A549 (cell line): ENCODE results near the gene PLXND1. TPM values are rescaled to one million over a fixed set of nuclear protein-coding genes. Genes with fewer than 3 reads are reported as not detected.

Experiments
- ATAC-seq, 2 experiments: fragments of 200-7000 bp in 1 of 2; fragments of >200 bp in 1 of 2; cut with Nextera tagmentation in 1 of 2; cut with Tn5 transposase in 1 of 2; 3 replicates each; pipeline versions ENCODE4 v1.8.0 to v1.9.1; 2018 to 2020; ENCODE audit warnings: mild to moderate bottlenecking in 1 of 2, moderate library complexity in 1 of 2
- CTCF ChIA-PET: fragments of 300-600 bp; sonication (Branson Sonifier 250); formaldehyde crosslinking; extraction: SDS; loops from one replicate; lab custom pipeline; 2021; ENCODE audit warnings: antibody characterized with exemption, inconsistent platforms; lab: Yijun Ruan, JAX
- POLR2A ChIA-PET: fragments of 350-600 bp; formaldehyde crosslinking; extraction: SDS; loops from one replicate; lab custom pipeline; 2021; ENCODE audit warnings: antibody characterized with exemption, inconsistent platforms; lab: Yijun Ruan, JAX
- DNase-seq, 2 experiments: peaks; one replicate each; pipeline versions ENCODE4 v3.0.0 to v3.0.0-alpha.2; 2011 to 2016; ENCODE audit warnings: low read depth in 1 of 2, low spot score in 1 of 2
- FAIRE-seq: peaks from 2 replicates; lab custom pipeline; 2011; peaks lifted over from hg19 to GRCh38; lab: Jason Lieb, UNC
- H3K27ac ChIP-seq, 2 experiments: fragments of >200 bp; sonication (Bioruptor Twin); formaldehyde crosslinking; 3 replicates each; pipeline ENCODE4 v1.5.1; 2016 to 2017
- H3K4me1 ChIP-seq: fragments of >200 bp; sonication (Bioruptor Twin); formaldehyde crosslinking; 3 replicates; pipeline ENCODE4 v1.6.1; 2016
- H3K4me2 ChIP-seq: fragments of >200 bp; sonication (Bioruptor Twin); formaldehyde crosslinking; 3 replicates; pipeline ENCODE4 v1.6.1; 2016
- H3K4me3 ChIP-seq: fragments of >200 bp; sonication (Bioruptor Twin); formaldehyde crosslinking; 3 replicates; pipeline ENCODE4 v1.5.1; 2016
- H3K9me3 ChIP-seq: fragments of >200 bp; sonication (Bioruptor Twin); formaldehyde crosslinking; 3 replicates; pipeline ENCODE4 v1.6.1; 2016
- BCL3 ChIP-seq: fragments of >200 bp; sonication (Bioruptor Twin); formaldehyde crosslinking; IDR thresholded peaks from 3 replicates; pipeline ENCODE4 v1.6.1; 2016
- CBX2 ChIP-seq: fragments of 200-600 bp; sonication (generic); IDR thresholded peaks from 2 replicates; pipeline ENCODE4 v1.6.1; 2016; ENCODE audit warnings: low read depth, mild to moderate bottlenecking, borderline replicate concordance
- CBX8 ChIP-seq: fragments of 200-600 bp; sonication (generic); IDR thresholded peaks from 2 replicates; pipeline ENCODE4 v1.6.1; 2016
- CHD2 ChIP-seq: fragments of 150-350 bp; IDR thresholded peaks from 2 replicates; pipeline ENCODE4 v1.6.1; 2014; ENCODE audit warnings: low read length; ENCODE audit not compliant: partially characterized antibody
- CTCF ChIP-seq: fragments of >200 bp; sonication (Bioruptor Twin); formaldehyde crosslinking; IDR thresholded peaks from 3 replicates; pipeline ENCODE4 v1.5.1; 2016
- E2F6 ChIP-seq: IDR thresholded peaks from 2 replicates; pipeline ENCODE4 v1.6.1; 2012; ENCODE audit warnings: low read depth, borderline replicate concordance
- EHMT2 ChIP-seq: fragments of 200-600 bp; sonication (generic); IDR thresholded peaks from 2 replicates; pipeline ENCODE4 v1.6.1; 2016; ENCODE audit warnings: antibody characterized with exemption, low read depth, mild to moderate bottlenecking, moderate library complexity
- ELK1 ChIP-seq: fragments of 150-350 bp; IDR thresholded peaks from 2 replicates; pipeline ENCODE4 v1.6.1; 2014; ENCODE audit warnings: low read depth, mild to moderate bottlenecking, low read length
- HMGXB4 ChIP-seq: fragments of 250-450 bp; sonication (Bioruptor Pico); IDR thresholded peaks from 2 replicates; pipeline ENCODE4 v1.5.0; 2021; ENCODE audit warnings: mild to moderate bottlenecking, moderate library complexity, borderline replicate concordance
- HOXB13 ChIP-seq: fragments of 250-450 bp; sonication (Bioruptor Pico); IDR thresholded peaks from 2 replicates; pipeline ENCODE4 v1.5.0; 2020; ENCODE audit warnings: low read depth, mild to moderate bottlenecking, moderate library complexity
- KDM1A ChIP-seq: fragments of 200-600 bp; sonication (generic); IDR thresholded peaks from 2 replicates; pipeline ENCODE4 v1.6.1; 2016; ENCODE audit warnings: low read depth, mild to moderate bottlenecking
- KDM5A ChIP-seq: fragments of 200-600 bp; sonication (generic); IDR thresholded peaks from 2 replicates; pipeline ENCODE4 v1.6.1; 2016; ENCODE audit warnings: antibody characterized with exemption, mild to moderate bottlenecking
- MAFK ChIP-seq: fragments of 450-650 bp; IDR thresholded peaks from 2 replicates; pipeline ENCODE4 v1.6.1; 2014; ENCODE audit not compliant: partially characterized antibody
- MAX ChIP-seq: IDR thresholded peaks from 2 replicates; pipeline ENCODE4 v1.6.1; 2012
- NFE2L2 ChIP-seq: fragments of 150-350 bp; conservative IDR thresholded peaks from 2 replicates; pipeline ENCODE4 v1.6.1; 2014; ENCODE audit warnings: low read length
- NPAS2 ChIP-seq: fragments of 250-450 bp; sonication (Bioruptor Pico); IDR thresholded peaks from 2 replicates; pipeline ENCODE4 v1.8.0; 2022; ENCODE audit warnings: mild to moderate bottlenecking, moderate library complexity, borderline replicate concordance
- PBX3 ChIP-seq: IDR thresholded peaks from 2 replicates; pipeline ENCODE4 v1.6.1; 2012
- POLR2A ChIP-seq: IDR thresholded peaks from 2 replicates; pipeline ENCODE4 v1.6.1; 2012; ENCODE audit warnings: mild to moderate bottlenecking, low read length
- RCOR1 ChIP-seq: fragments of 150-350 bp; IDR thresholded peaks from 2 replicates; pipeline ENCODE4 v1.6.1; 2014; ENCODE audit warnings: antibody characterized with exemption, low read length, low read depth
- REST ChIP-seq: fragments of 200-600 bp; sonication (generic); IDR thresholded peaks from 2 replicates; pipeline ENCODE4 v1.6.1; 2016; ENCODE audit warnings: antibody characterized with exemption, mild to moderate bottlenecking, moderate library complexity
- USF2 ChIP-seq: fragments of 450-650 bp; IDR thresholded peaks from 2 replicates; pipeline ENCODE4 v1.6.1; 2014; ENCODE audit warnings: antibody characterized with exemption
- ZC3H11A ChIP-seq: fragments of 450-650 bp; IDR thresholded peaks from 2 replicates; pipeline ENCODE4 v1.6.1; 2014; ENCODE audit warnings: antibody characterized with exemption, mild to moderate bottlenecking
- ZFP36 ChIP-seq: fragments of 450-650 bp; IDR thresholded peaks from 2 replicates; pipeline ENCODE4 v1.6.1; 2014; ENCODE audit warnings: borderline replicate concordance; ENCODE audit not compliant: partially characterized antibody
- WGBS: methylation state at CpG from one replicate; pipeline ENCODE4 v1.1.6; 2017; ENCODE audit errors: missing lambda C conversion rate; 5-methylcytosine and 5-hydroxymethylcytosine counted together
- polyA plus RNA-seq, 4 experiments: library from polyadenylated mRNA; depleted of rRNA in 3 of 4; stranded (reverse); fragments of >200 nt; fragmentation: RNase III in 1 of 4; extraction: RNeasy Plus Mini Kit Qiagen cat#74134 plus additional on column Dnase treatment in 1 of 4; gene quantifications; 2 replicates in 3 of 4; 3 replicates in 1 of 4; pipeline ENCODE4 v1.2.3, GENCODE V29; 2011 to 2017

The PLXND1 gene
- polyA plus RNA-seq, 2 of the 4 experiments (the other 2 are of a cell fraction): 26.8 to 72.6 TPM

GRCh38 chr3:129528589-129529100, 77.8 kb downstream of the PLXND1 start, which contains the start of gene RHO:
RHO (plus strand) TSS chr3:129528639; CDS start chr3:129528734, 95 bp downstream.
- no peak within 1 kb of the TSS for H3K4me3 ChIP-seq
- DNase-seq (no peak), FAIRE-seq (no peak), ATAC-seq (no peak)
- CTCF ChIA-PET: interaction anchor here (1.5 kb wide), 1 partner anchor 8 kb away, joined by 4 read pairs; no protein-coding TSS in a partner anchor
- H3K27ac ChIP-seq: peak within 1 kb of the TSS in 1 of 2 experiments; percentile 30; a peak in 1 of 6 replicates
- WGBS: 94% methylated on average over 18 of the region's 18 CpGs
- peaks cover 10% of the 10 kb centered on the region; the same call in 1 of the 3 replicates for H3K4me1 ChIP-seq
- H3K9me3 ChIP-seq: no peaks in the 10 kb centered on the region
- H3K4me2 ChIP-seq: no peak within 1 kb of the TSS
- TF ChIP-seq POLR2A (no peak), NFE2L2 (no peak), USF2 (no peak), HMGXB4 (CRISPR knock-in tag) (no peak), NPAS2 (CRISPR knock-in tag) (no peak), MAX (no peak), BCL3 (no peak), CHD2 (no peak), EHMT2 (no peak), PBX3 (no peak), MAFK (no peak)
- POLR2A ChIA-PET: no interaction called here

GRCh38 chr3:129527262-129527661, 79.2 kb downstream of the PLXND1 start:
- ChIA-PET CTCF (no interaction called here), POLR2A (no interaction called here)
- Histone ChIP-seq H3K4me2 (no peak overlapping the region), H3K4me1 (peaks cover 10% of the 10 kb centered on the region; the same call in 1 of the 3 replicates), H3K9me3 (no peaks in the 10 kb centered on the region), H3K27ac (peak overlapping the region in 1 of 2 experiments; percentile 26; a peak in 1 of 6 replicates), H3K4me3 (no peak overlapping the region)
- FAIRE-seq: no peak
- no peak for TF ChIP-seq ELK1
- no peak for TF ChIP-seq REST
- TF ChIP-seq KDM1A: no peak
- no peak for TF ChIP-seq KDM5A
- TF ChIP-seq E2F6: no peak
- no peak for TF ChIP-seq ZFP36
- TF ChIP-seq CBX8: no peak
- TF ChIP-seq CBX2: no peak
- TF ChIP-seq CTCF: no peak
- no peak for TF ChIP-seq HOXB13
- no peak for TF ChIP-seq RCOR1
- TF ChIP-seq ZC3H11A: no peak
- ATAC-seq: no peak
- 90% methylated on average over 5 of the region's 11 CpGs for WGBS
- DNase-seq: no peak
